Right hindlimb (tissue), 1 donor: ENCODE measurements around the gene HECA.
"Not testable (repeated sequence)": the region's sequence is repeated elsewhere in the genome, so short reads cannot be mapped to it uniquely, and the experiment has no call there.

ENCODE experiments used
- DNase-seq: peaks from one replicate; pipeline ENCODE4 v3.0.0-alpha.2; 2018

HECA gene

GRCh38 chr6:139137706-139138105 lies 2.8 kb downstream of the HECA start:
- DNase-seq: no peak

GRCh38 chr6:139140854-139141253 lies 6.0 kb downstream of the HECA start:
- DNase-seq: not testable (repeated sequence)

- DNase-seq: no peak
Measured at GRCh38 chr6:139142262-139142661, 7.4 kb downstream of the HECA start.

GRCh38 chr6:139143111-139143510 lies 8.2 kb downstream of the HECA start:
- DNase-seq: no peak

- no peak for DNase-seq
Measured at GRCh38 chr6:139144490-139145085, 9.7 kb downstream of the HECA start.

GRCh38 chr6:139145661-139146060 lies 10.8 kb downstream of the HECA start:
- no peak for DNase-seq

- DNase-seq: no peak
Measured at GRCh38 chr6:139146317-139146726, 11.4 kb downstream of the HECA start.

- DNase-seq: no peak
Measured at GRCh38 chr6:139147628-139148027, 12.7 kb downstream of the HECA start.

GRCh38 chr6:139148557-139149235 lies 13.8 kb downstream of the HECA start:
- no peak for DNase-seq

GRCh38 chr6:139149383-139149782 lies 14.5 kb downstream of the HECA start:
- no peak for DNase-seq

GRCh38 chr6:139150920-139151319 lies 16.0 kb downstream of the HECA start:
- no peak for DNase-seq

GRCh38 chr6:139151425-139152087 lies 16.7 kb downstream of the HECA start:
- DNase-seq: no peak

GRCh38 chr6:139152088-139152891 lies 17.4 kb downstream of the HECA start:
- DNase-seq: no peak

GRCh38 chr6:139152892-139153271 lies 18.0 kb downstream of the HECA start:
- no peak for DNase-seq

GRCh38 chr6:139153855-139154254 lies 19.0 kb downstream of the HECA start:
- DNase-seq: no peak

GRCh38 chr6:139154881-139155547 lies 20.1 kb downstream of the HECA start:
- no peak for DNase-seq

- no peak for DNase-seq
Measured at GRCh38 chr6:139156102-139156501, 21.2 kb downstream of the HECA start.

GRCh38 chr6:139156551-139156950 lies 21.7 kb downstream of the HECA start:
- DNase-seq: no peak

- DNase-seq: not testable (repeated sequence)
Measured at GRCh38 chr6:139157086-139157485, 22.2 kb downstream of the HECA start.

GRCh38 chr6:139159016-139159415 lies 24.1 kb downstream of the HECA start:
- DNase-seq: no peak

GRCh38 chr6:139161169-139161568 lies 26.3 kb downstream of the HECA start:
- DNase-seq: no peak

GRCh38 chr6:139161817-139162284 lies 27.0 kb downstream of the HECA start:
- no peak for DNase-seq

GRCh38 chr6:139164001-139164400 lies 29.1 kb downstream of the HECA start:
- no peak for DNase-seq
